ENCODE results near the gene ZNF593. TPM values are rescaled to one million over a fixed set of nuclear protein-coding genes. Genes with fewer than 3 reads are reported as not detected.
A peak's percentile ranks its signal among the peaks of the same experiment; 100 is the strongest.

Gene ZNF593
- total and polyA plus RNA-seq, 11 donors = 13.7 to 147 (median 22.6) TPM

- DNase-seq = peak in 4 of 5 donors; percentile 25 to 69 (median 58)
- WGBS, 4 donors = 47 to 59% (median 54%) methylated on average over 11 of the region's 11 CpGs
- peak in 3 of 4 donors; percentile 64 to 82 (median 75) for ATAC-seq
Measured at GRCh38 chr1:26218906-26219494, 49.3 kb downstream of the ZNF593 start.

More at GRCh38 chr1:26218906-26219494, 49.3 kb downstream of the ZNF593 start:
- Histone ChIP-seq H3K4me1 (no peaks in the 10 kb centered on the region), H3K27me3 (peaks cover 0 to 6% (median 0%) of the 10 kb centered on the region in 9 donors), H3K36me3 (no peaks in the 10 kb centered on the region), H3K9me3 (no peaks in the 10 kb centered on the region), H3K27ac (no peak overlapping the region), H3K4me3 (no peak overlapping the region)
- intact Hi-C loops (cut with DNase I) = no loop called here
- TF ChIP-seq POLR2A (IDR thresholded peaks at IDR 0.05) = no peak
- TF ChIP-seq, protein P1, sequence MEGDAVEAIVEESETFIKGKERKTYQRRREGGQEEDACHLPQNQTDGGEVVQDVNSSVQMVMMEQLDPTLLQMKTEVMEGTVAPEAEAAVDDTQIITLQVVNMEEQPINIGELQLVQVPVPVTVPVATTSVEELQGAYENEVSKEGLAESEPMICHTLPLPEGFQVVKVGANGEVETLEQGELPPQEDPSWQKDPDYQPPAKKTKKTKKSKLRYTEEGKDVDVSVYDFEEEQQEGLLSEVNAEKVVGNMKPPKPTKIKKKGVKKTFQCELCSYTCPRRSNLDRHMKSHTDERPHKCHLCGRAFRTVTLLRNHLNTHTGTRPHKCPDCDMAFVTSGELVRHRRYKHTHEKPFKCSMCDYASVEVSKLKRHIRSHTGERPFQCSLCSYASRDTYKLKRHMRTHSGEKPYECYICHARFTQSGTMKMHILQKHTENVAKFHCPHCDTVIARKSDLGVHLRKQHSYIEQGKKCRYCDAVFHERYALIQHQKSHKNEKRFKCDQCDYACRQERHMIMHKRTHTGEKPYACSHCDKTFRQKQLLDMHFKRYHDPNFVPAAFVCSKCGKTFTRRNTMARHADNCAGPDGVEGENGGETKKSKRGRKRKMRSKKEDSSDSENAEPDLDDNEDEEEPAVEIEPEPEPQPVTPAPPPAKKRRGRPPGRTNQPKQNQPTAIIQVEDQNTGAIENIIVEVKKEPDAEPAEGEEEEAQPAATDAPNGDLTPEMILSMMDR (IDR thresholded peaks at IDR 0.05) = no peak

Other genes with a start within 250 kb of the ZNF593 start
- 10 to 100 TPM in 4 of 9 donors, 1 to 10 TPM in 5; 5.8 to 18.6 (median 9.7) TPM for gene PAFAH2, start 171.8 kb upstream of the ZNF593 start, total RNA-seq
- 1 to 10 TPM; 5.9 to 7.6 TPM for gene PAFAH2, start 171.8 kb upstream of the ZNF593 start, polyA plus RNA-seq
- gene EXTL1, start 148.1 kb upstream of the ZNF593 start, total RNA-seq = 10 to 100 TPM in 2 of 9 donors, 1 to 10 TPM in 7; 1.8 to 17.5 (median 4.1) TPM
- 1 to 10 TPM; 1.2 to 5.7 TPM for gene EXTL1, start 148.1 kb upstream of the ZNF593 start, polyA plus RNA-seq
- 10 to 100 TPM in 4 of 9 donors, 1 to 10 TPM in 5; 2.9 to 18.0 (median 6.5) TPM for gene SLC30A2, start 123.8 kb upstream of the ZNF593 start, total RNA-seq
- gene SLC30A2, start 123.8 kb upstream of the ZNF593 start, polyA plus RNA-seq = 1 to 10 TPM; 3.4 to 3.7 TPM
- gene TRIM63, start 102.3 kb upstream of the ZNF593 start, total RNA-seq = 100 to 1,000 TPM; 136 to 598 (median 196) TPM
- gene TRIM63, start 102.3 kb upstream of the ZNF593 start, polyA plus RNA-seq = 100 to 1,000 TPM; 277 to 444 TPM
- gene PDIK1L, start 58.1 kb upstream of the ZNF593 start, total RNA-seq = 1 to 10 TPM; 3.9 to 9.3 (median 6.0) TPM
- 1 to 10 TPM; 2.1 to 2.7 TPM for gene PDIK1L, start 58.1 kb upstream of the ZNF593 start, polyA plus RNA-seq
- gene FAM110D, start 10.8 kb upstream of the ZNF593 start, total RNA-seq = 1 to 10 TPM; 2.5 to 6.5 (median 3.2) TPM
- 1 to 10 TPM; 2.2 to 3.7 TPM for gene FAM110D, start 10.8 kb upstream of the ZNF593 start, polyA plus RNA-seq
- gene C1orf232, start 945 bp upstream of the ZNF593 start, total RNA-seq = not detected
- not detected for gene C1orf232, start 945 bp upstream of the ZNF593 start, polyA plus RNA-seq
- gene ZNF593OS, start 1.9 kb downstream of the ZNF593 start, total RNA-seq = not detected
- not detected for gene ZNF593OS, start 1.9 kb downstream of the ZNF593 start, polyA plus RNA-seq
- 1 to 10 TPM in 7 of 9 donors, under 1 TPM in 1, not detected in 1; 0.60 to 3.4 (median 1.4) TPM for gene CNKSR1, start 7.6 kb downstream of the ZNF593 start, total RNA-seq
- 1 to 10 TPM in 1 of 2 donors, under 1 TPM in 1; 0.80 to 1.6 TPM for gene CNKSR1, start 7.6 kb downstream of the ZNF593 start, polyA plus RNA-seq
- gene CATSPER4, start 20.7 kb downstream of the ZNF593 start, total RNA-seq = not detected
- not detected for gene CATSPER4, start 20.7 kb downstream of the ZNF593 start, polyA plus RNA-seq
- 100 to 1,000 TPM in 2 of 9 donors, 10 to 100 TPM in 7; 28.6 to 180 (median 48.7) TPM for gene CEP85, start 64.3 kb downstream of the ZNF593 start, total RNA-seq
- gene CEP85, start 64.3 kb downstream of the ZNF593 start, polyA plus RNA-seq = 10 to 100 TPM; 13.4 to 22.7 TPM
- 100 to 1,000 TPM in 1 of 9 donors, 10 to 100 TPM in 8; 22.4 to 234 (median 40.0) TPM for gene SH3BGRL3, start 110.2 kb downstream of the ZNF593 start, total RNA-seq
- gene SH3BGRL3, start 110.2 kb downstream of the ZNF593 start, polyA plus RNA-seq = 100 to 1,000 TPM in 1 of 2 donors, 10 to 100 TPM in 1; 43.8 to 119 TPM
- 10 to 100 TPM in 3 of 9 donors, 1 to 10 TPM in 6; 3.7 to 17.2 (median 7.6) TPM for gene UBXN11, start 136.7 kb downstream of the ZNF593 start, total RNA-seq
- 10 to 100 TPM in 1 of 2 donors, 1 to 10 TPM in 1; 9.0 to 12.2 TPM for gene UBXN11, start 136.7 kb downstream of the ZNF593 start, polyA plus RNA-seq
- 10 to 100 TPM in 2 of 9 donors, 1 to 10 TPM in 6, not detected in 1; 1.6 to 89.9 (median 4.4) TPM for gene CD52, start 148.1 kb downstream of the ZNF593 start, total RNA-seq
- 10 to 100 TPM in 1 of 2 donors, 1 to 10 TPM in 1; 9.9 to 26.1 TPM for gene CD52, start 148.1 kb downstream of the ZNF593 start, polyA plus RNA-seq
- gene CRYBG2, start 184.2 kb downstream of the ZNF593 start, total RNA-seq = under 1 TPM in 2 of 9 donors, not detected in 7; 0.25 to 0.45 TPM
- not detected for gene CRYBG2, start 184.2 kb downstream of the ZNF593 start, polyA plus RNA-seq
- gene ZNF683, start 202.8 kb downstream of the ZNF593 start, total RNA-seq = 1 to 10 TPM in 1 of 9 donors, under 1 TPM in 2, not detected in 6; 0.28 to 1.2 (median 0.48) TPM
- gene ZNF683, start 202.8 kb downstream of the ZNF593 start, polyA plus RNA-seq = under 1 TPM in 1 of 2 donors, not detected in 1; 0.04 TPM
- gene LIN28A, start 240.9 kb downstream of the ZNF593 start, total RNA-seq = under 1 TPM in 1 of 9 donors, not detected in 8; 0.15 TPM
- gene LIN28A, start 240.9 kb downstream of the ZNF593 start, polyA plus RNA-seq = not detected

Measured in heart left ventricle (tissue), 16 donors.